Umbilical cord (tissue), 2 donors: Measurements from ENCODE around the gene XCL2. TPM values are rescaled to one million over a fixed set of nuclear protein-coding genes. Genes with fewer than 3 reads are reported as not detected.
"Not testable (repeated sequence)": the region's sequence is repeated elsewhere in the genome, so short reads cannot be mapped to it uniquely, and the experiment has no call there.

ENCODE experiments used
- DNase-seq: peaks from one replicate; pipeline ENCODE4 v3.0.0-alpha.2; 2015; ENCODE audit warnings: low spot score
- total RNA-seq: library from RNA; depleted of rRNA; stranded (reverse); fragments of >200 nt; gene quantifications from one replicate; pipeline ENCODE4 v1.2.3, GENCODE V29; 2014; ENCODE audit warnings: low replicate concordance; ENCODE audit not compliant: insufficient read depth

The XCL2 gene
- total RNA-seq, 1 donor from 2014 or later: not detected

- DNase-seq: no peak
Measured at GRCh38 chr1:168560370-168560769, 16.6 kb upstream of the XCL2 start.

DNA sequence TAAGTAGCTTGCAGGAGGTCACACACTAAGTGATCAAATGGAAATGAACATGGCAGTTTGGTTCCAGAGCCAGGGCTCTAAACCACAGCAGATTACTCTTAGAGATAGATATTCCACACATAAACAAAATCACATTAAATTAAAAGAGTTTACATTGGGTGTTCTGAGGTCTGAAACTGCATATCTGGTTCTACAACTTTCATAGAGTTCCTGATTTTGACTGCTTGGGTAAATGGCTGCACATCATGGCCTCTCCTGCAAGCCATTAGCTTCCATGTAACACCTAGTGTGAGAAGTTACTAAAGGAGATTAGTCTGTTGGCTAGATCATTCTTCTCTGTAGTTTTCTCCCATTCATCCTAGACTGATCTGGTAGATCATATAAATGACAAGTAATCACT is 12.8 kb upstream of the XCL2 start:
- no peak for DNase-seq

DNA sequence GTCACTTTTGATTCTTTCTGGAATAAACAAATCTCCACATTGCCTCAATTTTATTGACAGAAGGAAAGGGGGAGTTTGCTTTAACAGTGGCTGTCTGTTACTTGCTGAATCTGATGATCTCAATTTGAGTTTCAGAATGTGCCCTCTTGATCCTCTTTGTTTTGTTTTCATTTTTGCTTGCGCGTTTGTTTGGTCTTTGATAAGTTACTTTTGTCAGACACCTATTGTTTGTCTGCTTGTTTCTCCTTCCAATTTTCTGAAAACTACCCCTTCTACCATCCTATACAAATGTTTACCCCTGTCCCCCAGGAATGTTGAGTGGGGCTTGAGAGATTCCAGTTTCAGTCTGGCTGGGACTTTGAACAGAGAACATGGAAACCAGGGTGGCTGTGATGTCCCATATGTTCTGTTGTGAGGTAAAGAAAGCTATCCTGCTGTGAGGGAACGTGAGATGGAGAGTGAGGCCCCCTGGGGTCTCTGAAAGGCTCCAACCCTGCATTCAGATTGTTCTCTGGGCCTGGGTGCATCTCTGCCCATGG is 11.8 kb upstream of the XCL2 start:
- no peak for DNase-seq

- DNase-seq: no peak
Measured at GRCh38 chr1:168554603-168555483, 11.0 kb upstream of the XCL2 start.

DNA sequence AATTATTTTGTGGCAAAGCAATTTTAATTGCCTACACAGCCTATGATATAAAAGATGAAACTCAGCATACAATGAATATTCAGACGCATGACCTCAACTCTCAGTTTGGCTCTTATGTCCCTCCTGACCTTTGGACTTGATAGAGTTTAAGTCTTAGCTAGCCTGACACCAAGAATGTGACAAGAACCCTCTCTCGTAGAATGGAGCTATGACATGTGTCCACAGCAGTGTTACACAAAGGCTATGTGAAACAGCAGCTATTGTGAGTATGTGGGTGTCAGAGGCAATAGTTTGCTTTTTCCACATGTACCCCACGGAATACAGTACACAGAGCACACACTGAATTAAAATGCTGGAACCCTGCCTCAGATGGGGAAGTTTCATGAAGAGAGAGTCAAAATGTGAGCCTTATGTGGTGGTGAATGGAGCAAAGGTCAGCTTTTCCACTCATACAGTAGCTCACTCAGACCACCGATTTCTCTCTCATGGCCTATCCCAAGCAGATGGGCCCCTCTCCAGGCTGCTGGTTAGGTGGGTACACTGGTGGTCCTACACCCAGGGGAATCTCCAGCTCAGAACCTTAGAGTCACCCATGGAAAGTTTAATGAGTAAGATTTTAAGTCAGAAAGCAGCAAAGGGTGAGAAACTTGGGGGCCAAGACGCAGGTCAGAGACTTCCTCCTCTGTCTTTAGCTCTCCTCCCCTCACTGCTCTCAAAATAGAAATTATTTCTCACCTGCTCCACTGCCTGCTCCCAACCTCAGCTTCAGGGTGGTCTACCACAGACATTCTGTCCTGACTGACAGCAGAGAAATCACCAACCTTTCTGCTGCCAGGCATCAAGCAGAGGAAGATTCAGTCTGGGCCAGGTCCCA is 10.1 kb upstream of the XCL2 start:
- DNase-seq: no peak

DNA sequence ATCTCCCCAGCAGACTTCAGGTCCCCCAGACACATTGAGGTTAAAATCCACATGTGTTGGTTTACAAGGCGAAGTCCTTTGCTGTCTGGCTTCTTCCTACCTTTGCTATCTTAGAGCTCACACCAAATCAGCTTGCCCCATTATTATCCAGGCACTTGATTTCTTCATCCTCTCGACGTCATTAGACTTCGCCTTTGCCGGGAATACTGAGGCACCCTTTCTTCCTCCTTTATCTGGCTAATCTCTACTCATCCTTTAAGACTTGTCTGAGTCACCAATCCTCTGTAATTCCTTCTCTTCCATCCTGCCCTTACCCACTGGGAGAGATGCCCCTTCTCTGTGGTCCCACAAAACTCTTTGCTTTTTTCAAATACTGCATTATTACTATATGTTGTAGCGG is 9.2 kb upstream of the XCL2 start:
- DNase-seq: peak; percentile 36

DNA sequence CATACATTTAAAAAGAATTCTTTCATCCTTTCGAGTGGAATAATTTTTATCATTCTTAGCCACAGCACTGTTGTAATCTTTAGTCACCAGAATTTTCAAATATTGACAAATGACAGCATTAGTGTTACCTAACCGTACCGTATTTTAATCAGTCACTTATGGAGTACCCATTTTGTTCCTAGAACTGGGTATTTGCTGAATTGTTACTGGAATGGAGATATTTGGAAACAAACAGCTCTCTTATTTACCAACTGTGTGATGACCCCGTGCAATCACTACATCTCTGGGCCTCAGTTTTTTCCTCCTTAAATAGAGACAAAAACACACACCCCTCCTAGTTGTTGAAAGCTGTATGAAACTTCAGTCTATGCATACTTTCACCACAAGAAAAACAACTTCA is 7.9 kb upstream of the XCL2 start:
- no peak for DNase-seq

DNA sequence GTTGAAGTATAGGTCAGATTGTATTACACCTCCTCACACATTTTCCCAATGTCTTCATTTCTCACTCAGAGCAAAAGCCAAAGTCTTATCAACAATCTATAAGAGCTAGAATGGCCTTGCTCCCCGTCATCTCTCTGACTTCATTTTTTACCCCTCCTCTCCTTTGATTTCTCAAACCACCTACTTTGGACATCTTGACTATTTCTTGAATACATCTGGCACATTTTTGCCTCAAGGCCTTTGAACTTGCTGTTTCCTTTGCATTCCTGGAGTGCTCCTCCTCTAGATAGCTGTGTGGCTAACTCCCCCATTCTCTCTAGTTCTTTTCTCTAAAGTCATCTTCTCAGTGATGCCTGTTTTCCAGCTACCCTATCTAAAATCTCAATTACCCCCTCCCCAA is 7.2 kb upstream of the XCL2 start:
- DNase-seq: peak; percentile 52

GRCh38 chr1:168546553-168546895 is 2.7 kb upstream of the XCL2 start:
- DNase-seq: not testable (repeated sequence)

GRCh38 chr1:168545678-168546552 is 2.1 kb upstream of the XCL2 start:
- not testable (repeated sequence) for DNase-seq

DNA sequence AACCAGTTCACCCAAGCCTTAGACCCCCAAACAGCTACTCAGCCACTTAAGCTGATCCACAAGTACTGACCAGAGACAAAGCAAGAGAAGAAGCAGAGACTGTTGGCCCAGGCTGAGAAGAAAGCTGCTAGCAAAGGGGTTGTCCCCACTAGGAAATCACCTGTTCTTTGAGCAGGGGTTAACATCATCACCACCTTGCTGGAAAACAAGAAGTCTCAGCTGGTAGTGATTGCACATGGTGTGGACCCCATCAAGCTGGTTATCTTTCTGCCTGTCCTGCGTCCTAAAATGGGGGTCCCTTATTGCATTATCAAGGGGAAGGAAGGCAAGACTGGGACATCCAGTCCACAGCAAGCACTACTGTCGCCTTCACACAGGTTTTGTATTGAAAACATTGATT is 819 bp downstream of the XCL2 start:
- not testable (repeated sequence) for DNase-seq

- not testable (repeated sequence) for DNase-seq
Measured at GRCh38 chr1:168540798-168541197, 3.0 kb downstream of the XCL2 start.

GRCh38 chr1:168535536-168535935 is 8.3 kb downstream of the XCL2 start:
- DNase-seq: no peak

GRCh38 chr1:168531615-168532345 is 12.0 kb downstream of the XCL2 start:
- DNase-seq: no peak

DNA sequence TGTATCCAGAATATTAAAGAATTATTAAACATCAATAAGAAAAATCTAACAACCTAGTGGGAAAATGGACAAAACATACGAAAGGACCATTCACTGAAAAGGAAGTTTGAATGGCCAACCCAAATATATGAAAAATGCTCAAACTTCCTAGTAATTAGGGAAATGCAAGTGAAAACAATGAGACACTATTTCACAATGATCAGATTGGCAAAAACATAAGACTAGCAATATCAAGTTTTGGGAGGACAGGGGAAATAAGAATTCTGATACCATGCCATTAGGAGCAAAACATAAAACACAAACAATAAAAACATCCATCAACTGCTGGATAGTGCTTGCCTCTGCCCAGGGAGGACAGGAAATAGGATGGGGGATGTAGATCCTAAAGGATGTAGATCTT is 14.3 kb downstream of the XCL2 start:
- no peak for DNase-seq

- no peak for DNase-seq
Measured at GRCh38 chr1:168521401-168522000, 22.3 kb downstream of the XCL2 start.

GRCh38 chr1:168520832-168521231 is 23.0 kb downstream of the XCL2 start:
- no peak for DNase-seq

GRCh38 chr1:168520052-168520751 is 23.6 kb downstream of the XCL2 start:
- DNase-seq: no peak

DNA sequence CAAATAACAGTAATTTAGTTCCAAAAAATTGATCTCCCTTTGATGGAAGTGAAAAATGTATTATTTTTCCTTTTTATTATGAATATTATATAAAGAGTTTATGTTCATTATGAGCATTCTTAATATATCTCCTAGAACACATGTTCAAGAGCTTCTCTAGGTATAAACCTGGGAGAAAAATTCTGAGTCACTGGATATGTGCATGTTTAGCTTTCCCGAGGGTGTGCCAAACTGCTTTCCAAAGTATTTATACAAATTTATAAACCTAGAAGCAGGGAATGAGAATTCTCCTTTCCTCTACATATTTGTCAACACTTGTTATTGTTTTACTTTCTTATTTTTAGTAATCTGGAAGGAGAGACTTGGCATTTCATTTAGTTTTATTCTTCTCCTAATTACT is 25.0 kb downstream of the XCL2 start:
- DNase-seq: no peak

DNA sequence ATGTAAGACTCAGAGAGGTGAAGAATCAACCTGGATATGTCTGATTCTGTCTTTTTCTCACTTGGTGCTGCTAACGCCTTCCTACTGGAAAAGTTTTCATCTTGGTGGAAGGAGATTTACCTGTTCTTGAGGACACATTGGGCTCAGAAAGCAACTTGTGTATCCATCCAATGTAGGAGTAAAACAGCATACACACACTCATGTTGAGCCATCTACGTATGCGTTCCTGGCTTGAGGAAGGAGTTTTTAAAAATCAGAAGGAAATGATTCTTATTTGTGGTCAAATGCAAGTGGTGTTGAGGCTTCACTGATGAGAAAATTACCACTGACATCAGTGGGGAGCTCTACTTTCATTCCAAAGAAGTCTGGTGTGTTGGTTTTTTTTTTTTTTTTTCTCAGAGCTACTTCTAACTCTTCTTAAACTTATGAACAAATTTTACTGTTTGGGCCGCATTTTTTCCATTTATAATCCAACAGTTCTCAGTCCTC is 25.6 kb downstream of the XCL2 start:
- DNase-seq: no peak
